HepG2 (cell line): ENCODE measurements around the gene DNLZ. TPM values are rescaled to one million over a fixed set of nuclear protein-coding genes. Genes with fewer than 3 reads are reported as not detected.
A peak's percentile ranks its signal among the peaks of the same experiment; 100 is the strongest.

Experiments used
- ATAC-seq: fragments of 200-7000 bp; cut with Tn5 transposase; 3 replicates; pipeline ENCODE4 v1.9.1; 2020; ENCODE audit warnings: mild to moderate bottlenecking, moderate library complexity
- BruUV-seq: library from RNA; stranded (reverse); fragments of 400-500 nt; replicated peaks from 2 replicates; lab custom pipeline; 2021; lab: Mats Ljungman, UMichigan
- CTCF ChIA-PET: fragments of 300-600 bp; formaldehyde crosslinking; extraction: SDS; loops from one replicate; lab custom pipeline; 2021; ENCODE audit warnings: low total read pairs, inconsistent platforms, low intra/inter-chr PET ratio; lab: Yijun Ruan, JAX
- POLR2A ChIA-PET: fragments of 350-600 bp; sonication (Branson Sonifier 250); formaldehyde crosslinking; loops from one replicate; lab custom pipeline; 2020; ENCODE audit warnings: antibody characterized with exemption, inconsistent platforms; lab: Yijun Ruan, JAX
- DNase-seq: peaks from one replicate; pipeline ENCODE4 v3.0.0-alpha.2; 2015; ENCODE audit warnings: low spot score
- FAIRE-seq: peaks from 3 replicates; lab custom pipeline; 2011; peaks lifted over from hg19 to GRCh38; lab: Jason Lieb, UNC
- H2AFZ ChIP-seq: one replicate; pipeline ENCODE4 v1.6.1; 2011; ENCODE audit warnings: low read length, inconsistent platforms
- H3K27ac ChIP-seq: fragments of 300-600 bp; 3 replicates; pipeline ENCODE4 v1.8.0; 2011; ENCODE audit warnings: mixed run types, mild to moderate bottlenecking, mixed read lengths, low read length, inconsistent platforms; ENCODE audit not compliant: insufficient read depth; ENCODE audit errors: extremely low read length
- H3K27me3 ChIP-seq, 2 experiments: fragments of 200-600 bp in 1 of 2; 2 replicates in 1 of 2; 3 replicates in 1 of 2; pipeline versions ENCODE4 v1.6.0 to v1.8.0; 2011; ENCODE audit warnings: low read length in 2 of 2, mild to moderate bottlenecking in 2 of 2, moderate library complexity in 2 of 2, inconsistent platforms in 1 of 2; ENCODE audit not compliant: insufficient read depth in 2 of 2, control insufficient read depth in 1 of 2
- H3K36me3 ChIP-seq, 2 experiments: fragments of 200-600 bp in 1 of 2; replicated peaks in 1 of 2; 2 replicates in 1 of 2; 3 replicates in 1 of 2; pipeline versions ENCODE4 v1.5.1 to v1.8.0; 2011; ENCODE audit warnings: low read length in 2 of 2, inconsistent platforms in 1 of 2; ENCODE audit not compliant: insufficient read depth in 2 of 2, control insufficient read depth in 1 of 2
- H3K4me1 ChIP-seq: 2 replicates; pipeline ENCODE4 v1.5.1; 2012; ENCODE audit warnings: low read length, inconsistent platforms; ENCODE audit not compliant: insufficient read depth
- H3K4me2 ChIP-seq: 2 replicates; pipeline ENCODE4 v1.6.0; 2011; ENCODE audit warnings: low read depth, low read length, inconsistent platforms
- H3K4me3 ChIP-seq, 3 experiments: fragments of 200-600 bp in 1 of 3; sonication (generic), shearing (Covaris generic) in 1 of 3; replicated peaks in 1 of 3; 2 replicates each; pipeline ENCODE4 v1.5.1; 2011 to 2016; ENCODE audit warnings: low read length in 3 of 3, inconsistent platforms in 2 of 3, low read depth in 2 of 3, mild to moderate bottlenecking in 2 of 3, control low read depth in 1 of 3, mixed read lengths in 1 of 3; ENCODE audit not compliant: insufficient read depth in 1 of 3
- H3K79me2 ChIP-seq: one replicate; pipeline ENCODE4 v1.6.1; 2011; ENCODE audit warnings: low read length, inconsistent platforms; ENCODE audit not compliant: insufficient read depth
- H3K9ac ChIP-seq: 2 replicates; pipeline ENCODE4 v1.6.0; 2011; ENCODE audit warnings: mild to moderate bottlenecking, low read depth, low read length, inconsistent platforms; ENCODE audit not compliant: insufficient read depth
- H3K9me3 ChIP-seq: 2 replicates; pipeline ENCODE4 v1.5.1; 2012; ENCODE audit warnings: mild to moderate bottlenecking, low read length
- H4K20me1 ChIP-seq: 2 replicates; pipeline ENCODE4 v1.6.0; 2011; ENCODE audit warnings: inconsistent platforms, mild to moderate bottlenecking, low read length, moderate library complexity; ENCODE audit not compliant: insufficient read depth
- HDAC1 ChIP-seq: sonication (generic); formaldehyde crosslinking; IDR thresholded peaks from 2 replicates; pipeline ENCODE4 v1.5.1; 2020; ENCODE audit warnings: mild to moderate bottlenecking, missing genetic modification reagents
- KDM2A ChIP-seq: sonication (generic); formaldehyde crosslinking; IDR thresholded peaks from 2 replicates; pipeline ENCODE4 v1.4.0; 2020; ENCODE audit warnings: low read depth, missing genetic modification reagents, borderline replicate concordance
- THRA ChIP-seq: sonication (generic); formaldehyde crosslinking; IDR thresholded peaks from 2 replicates; pipeline ENCODE4 v1.4.0; 2020; ENCODE audit warnings: missing genetic modification reagents, borderline replicate concordance
- ZNF598 ChIP-seq: sonication (generic); formaldehyde crosslinking; IDR thresholded peaks from 2 replicates; pipeline ENCODE4 v1.5.1; 2020; ENCODE audit warnings: mild to moderate bottlenecking, missing genetic modification reagents, borderline replicate concordance
- WGBS: methylation state at CpG from one replicate; pipeline ENCODE4 v1.1.6; 2017; ENCODE audit warnings: low lambda C conversion rate; 5-methylcytosine and 5-hydroxymethylcytosine counted together
- in situ Hi-C: cut with HindIII; loops from 2 replicates; pipeline ENCODE4 v1.10.0; 2017; ENCODE audit warnings: low pct_unique_long_range_greater_than_20kb; ENCODE audit not compliant: extremely low pct_ligation_motif_present
- intact Hi-C: fragments of 100-400 bp; cut with micrococcal nuclease; formaldehyde crosslinking; loops from one replicate; pipeline ENCODE4 v1.10.0; 2022; ENCODE audit not compliant: unreplicated experiment
- polyA plus RNA-seq, 8 experiments: library from polyadenylated mRNA; depleted of rRNA in 3 of 8; stranded (reverse) in 7 of 8; unstranded in 1 of 8; fragments of >200 nt; fragmentation: Illumina TruSeq in 4 of 8; extraction: Trizol in 4 of 8; gene quantifications; 2 replicates each; pipeline versions ENCODE4 v1.2.1 to v1.2.3, GENCODE V29; 2011 to 2016; ENCODE audit warnings: low read depth in 4 of 8, missing spikeins in 1 of 8, mixed read lengths in 1 of 8; ENCODE audit not compliant: insufficient read depth in 1 of 8
- total RNA-seq, 5 experiments: library from RNA; depleted of rRNA; stranded (reverse); fragments of >200 nt; fragmentation: Illumina TruSeq; extraction: Trizol; gene quantifications; 2 replicates each; pipeline ENCODE4 v1.2.3, GENCODE V29; 2016; ENCODE audit warnings: low read depth in 1 of 5

The DNLZ gene
- total and polyA plus RNA-seq, 2 of the 13 experiments (the other 11 are each of a cell fraction or from before 2014, with no cell fraction given), result 3.4 to 8.0 TPM

- 0 out of 2 replicates have a peak, but pooled peaks have one; percentile 10 for TF ChIP-seq KDM2A (CRISPR knock-in tag)
- peak; percentile 58; the same call in 1 of the 2 replicates for TF ChIP-seq THRA (CRISPR knock-in tag)
These were observed 22.4 kb downstream of the DNLZ start (continued) for GRCh38 chr9:136341042-136341655.

- in situ Hi-C loops (loop anchor here (25.0 kb wide), 1 partner anchor 297 kb away; no protein-coding TSS in a partner anchor), intact Hi-C loops (no loop called here)
- Histone ChIP-seq H3K9ac (no peak overlapping the region), H3K4me2 (peak overlapping the region; percentile 27; the same call in 1 of the 2 replicates), H3K9me3 (no peaks in the 10 kb centered on the region), H3K4me1 (peaks cover 52% of the 10 kb centered on the region), H3K4me3 (no peak overlapping the region), H3K36me3 (no peaks in the 10 kb centered on the region), H3K27me3 (peaks cover 4 to 16% of the 10 kb centered on the region in 2 experiments; a peak in 2 of 5 replicates), H3K79me2 (no peaks in the 10 kb centered on the region), H2AFZ (no peak overlapping the region)
- FAIRE-seq, result no peak
- ATAC-seq, result no peak
- BruUV-seq, result no TSS peak
- DNase-seq, result no peak
- POLR2A ChIA-PET, result interaction anchor here (1.3 to 2.3 kb wide), 2 partner anchors 22 to 23 kb away, joined by 3 to 8 read pairs; partner anchors contain the start of gene DNLZ
- 70% methylated on average over 2 of the region's 28 CpGs for WGBS
- TF ChIP-seq HDAC1 (0 out of 2 replicates have a peak, but pooled peaks have one; percentile 16), ZNF598 (CRISPR knock-in tag) (no peak)
- TF ChIP-seq, all 625 proteins: peak for 1
- CTCF ChIA-PET, result interaction anchor here (2.2 to 2.6 kb wide), 2 partner anchors 24 to 32 kb away, joined by 10 to 18 read pairs; partner anchors contain the start of genes CARD9 and DNLZ
- Histone ChIP-seq H4K20me1 (no peaks in the 10 kb centered on the region), H3K27ac (no peak overlapping the region)
These were observed 23.0 kb downstream of the DNLZ start for GRCh38 chr9:136340356-136341041.
